Astrocyte of the cerebellum (primary cell): Measurements from ENCODE around the gene IFT22.

Experiments
- DNase-seq: peaks from one replicate; pipeline ENCODE4 v3.0.0-alpha.2; 2011; ENCODE audit warnings: low read depth
- H3K4me3 ChIP-seq: 2 replicates; pipeline ENCODE4 v1.5.1; 2011; ENCODE audit warnings: mild to moderate bottlenecking, low read depth, low read length, moderate library complexity
- in situ Hi-C: cut with HindIII; loops from 2 replicates; pipeline ENCODE4 v1.10.0; 2017; ENCODE audit warnings: low sequenced_read_pairs
- TF ChIP-seq, protein P1 (sequence below): IDR thresholded peaks from 2 replicates; pipeline ENCODE4 v1.5.1; 2012; ENCODE audit warnings: low read length, low read depth, moderate library complexity, mild to moderate bottlenecking; ENCODE audit errors: missing control alignments

IFT22 gene

DNA sequence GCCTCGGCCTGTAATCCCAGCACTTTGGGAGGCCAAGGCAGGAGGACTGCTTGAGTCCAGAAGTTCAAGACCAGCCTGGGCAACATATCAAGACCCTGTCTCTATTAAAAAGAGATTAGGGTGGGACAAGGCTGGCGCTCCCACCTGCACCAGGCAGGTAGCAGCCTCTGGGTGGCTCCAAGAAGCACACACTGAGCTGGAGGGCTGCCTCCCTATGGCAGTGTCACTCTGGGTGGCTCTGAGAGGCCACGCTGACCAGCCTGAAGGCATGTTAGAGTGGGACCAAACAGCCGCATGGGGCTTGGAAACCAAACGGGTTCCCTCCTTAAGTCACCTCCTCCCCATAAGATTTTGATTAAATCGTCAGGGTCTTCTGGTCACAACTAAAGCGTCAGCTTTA is 21.3 kb upstream of the IFT22 start:
- in situ Hi-C loops = no loop called here
- TF ChIP-seq, protein P1, sequence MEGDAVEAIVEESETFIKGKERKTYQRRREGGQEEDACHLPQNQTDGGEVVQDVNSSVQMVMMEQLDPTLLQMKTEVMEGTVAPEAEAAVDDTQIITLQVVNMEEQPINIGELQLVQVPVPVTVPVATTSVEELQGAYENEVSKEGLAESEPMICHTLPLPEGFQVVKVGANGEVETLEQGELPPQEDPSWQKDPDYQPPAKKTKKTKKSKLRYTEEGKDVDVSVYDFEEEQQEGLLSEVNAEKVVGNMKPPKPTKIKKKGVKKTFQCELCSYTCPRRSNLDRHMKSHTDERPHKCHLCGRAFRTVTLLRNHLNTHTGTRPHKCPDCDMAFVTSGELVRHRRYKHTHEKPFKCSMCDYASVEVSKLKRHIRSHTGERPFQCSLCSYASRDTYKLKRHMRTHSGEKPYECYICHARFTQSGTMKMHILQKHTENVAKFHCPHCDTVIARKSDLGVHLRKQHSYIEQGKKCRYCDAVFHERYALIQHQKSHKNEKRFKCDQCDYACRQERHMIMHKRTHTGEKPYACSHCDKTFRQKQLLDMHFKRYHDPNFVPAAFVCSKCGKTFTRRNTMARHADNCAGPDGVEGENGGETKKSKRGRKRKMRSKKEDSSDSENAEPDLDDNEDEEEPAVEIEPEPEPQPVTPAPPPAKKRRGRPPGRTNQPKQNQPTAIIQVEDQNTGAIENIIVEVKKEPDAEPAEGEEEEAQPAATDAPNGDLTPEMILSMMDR = no peak
- H3K4me3 ChIP-seq = no peak overlapping the region
- DNase-seq = no peak

DNA sequence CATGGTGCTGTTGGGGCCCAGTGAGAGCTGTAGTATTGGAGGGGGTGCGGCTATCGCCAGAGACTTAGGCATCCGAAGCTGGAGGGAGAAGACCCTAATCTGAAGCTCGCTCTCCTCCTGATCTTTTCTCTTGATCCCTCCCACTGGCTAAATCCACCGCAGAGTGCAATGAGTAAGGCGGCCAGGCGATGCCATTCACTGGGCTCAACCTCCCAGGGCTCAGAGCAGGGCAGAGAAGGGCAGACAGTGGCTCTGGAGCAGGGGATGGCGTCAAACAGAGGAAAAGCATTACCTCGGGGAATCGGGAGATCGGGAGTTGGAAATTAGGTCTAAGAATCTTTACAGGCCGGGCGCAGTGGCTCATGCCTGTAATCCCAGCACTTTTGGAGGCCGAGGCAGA is 18.8 kb upstream of the IFT22 start:
- DNase-seq = no peak
- in situ Hi-C loops = no loop called here
- H3K4me3 ChIP-seq = no peak overlapping the region
- TF ChIP-seq, protein P1 = no peak

DNA sequence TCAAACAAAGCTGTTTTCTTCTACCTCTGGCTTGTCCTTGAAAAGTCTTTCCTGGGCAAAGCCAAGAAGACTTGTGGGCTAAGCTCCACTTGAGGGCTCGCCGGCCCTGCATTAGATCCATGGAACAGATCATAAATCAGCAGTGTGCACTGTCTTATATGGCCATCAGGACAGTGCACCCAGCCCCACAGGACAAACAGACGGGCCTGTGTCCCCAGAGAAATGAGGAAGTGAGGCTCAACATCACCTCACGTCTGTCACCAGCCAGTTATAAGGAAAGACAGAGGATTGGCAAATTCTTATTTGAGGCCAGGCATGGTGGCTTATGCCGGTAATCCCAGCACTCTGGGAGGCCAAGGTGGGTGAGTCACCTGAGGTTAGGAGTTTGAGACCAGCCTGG is 12.3 kb upstream of the IFT22 start:
- TF ChIP-seq, protein P1 = no peak
- H3K4me3 ChIP-seq = no peak overlapping the region
- in situ Hi-C loops = no loop called here
- DNase-seq = no peak

DNA sequence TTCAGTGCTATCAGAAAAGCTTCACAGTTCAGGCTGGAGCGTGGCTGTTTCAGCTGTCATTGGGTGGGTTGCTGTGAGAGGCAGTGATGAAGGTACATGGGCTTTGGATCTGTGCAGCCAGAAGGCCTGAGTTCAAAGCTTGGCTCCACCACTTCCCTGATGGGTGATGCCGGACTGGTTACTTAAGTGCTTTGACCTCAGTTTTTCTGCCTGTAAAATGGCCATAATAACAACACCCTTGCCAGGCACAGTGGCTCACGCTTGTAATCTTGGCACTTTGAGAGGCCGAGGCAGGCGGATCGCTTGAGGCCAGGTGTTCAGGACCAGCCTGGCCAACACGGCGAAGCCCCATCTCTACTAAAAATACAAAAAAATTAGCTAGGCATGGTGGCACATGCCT is 10.4 kb upstream of the IFT22 start:
- DNase-seq = no peak
- no peak overlapping the region for H3K4me3 ChIP-seq
- TF ChIP-seq, protein P1 = no peak
- in situ Hi-C loops = no loop called here

DNA sequence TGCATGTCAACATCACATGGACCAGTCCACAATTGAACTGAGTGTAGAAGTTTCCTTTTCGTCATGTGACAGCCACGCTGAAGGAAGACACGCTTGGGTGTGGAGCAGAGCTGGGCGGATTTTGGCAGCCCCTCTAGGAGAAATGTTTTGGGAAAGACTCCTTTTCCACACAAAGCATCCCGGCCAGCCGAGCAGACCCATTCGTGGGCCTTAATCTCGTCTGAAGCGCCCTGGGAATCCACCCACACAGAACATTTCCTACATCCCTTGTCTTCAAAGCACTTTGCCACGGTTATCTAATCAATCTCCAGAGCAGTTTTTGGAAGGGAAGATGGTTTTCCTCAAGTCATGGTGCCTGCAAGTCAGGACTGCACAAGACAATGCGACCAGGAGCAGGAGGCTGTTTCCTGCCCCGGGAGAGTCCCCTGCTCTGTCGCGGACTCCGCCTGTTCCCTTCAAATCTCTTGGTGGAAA is 8.4 kb upstream of the IFT22 start:
- DNase-seq = no peak
- TF ChIP-seq, protein P1 = no peak

DNA sequence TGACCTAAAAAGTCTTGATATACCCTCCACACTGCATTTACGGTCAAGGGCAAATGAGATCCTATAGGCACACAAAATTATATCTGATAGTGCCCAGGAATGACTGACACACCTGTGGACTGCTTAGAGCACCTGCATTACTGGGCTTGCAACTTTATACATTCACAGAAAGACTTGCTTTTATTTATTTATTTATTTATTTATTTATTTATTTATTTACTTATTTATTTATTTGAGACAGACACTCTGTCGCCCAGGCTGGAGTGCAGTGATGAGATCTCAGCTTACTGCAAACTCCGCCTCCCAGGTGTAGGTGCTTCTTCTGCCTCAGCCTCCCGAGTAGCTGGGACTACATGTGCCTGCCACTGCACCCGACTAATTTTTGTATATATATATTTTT is 6.5 kb upstream of the IFT22 start:
- in situ Hi-C loops = no loop called here
- H3K4me3 ChIP-seq = no peak overlapping the region
- DNase-seq = no peak
- TF ChIP-seq, protein P1 = no peak

More for the DNA sequence above, 8.4 kb upstream of the IFT22 start:
- in situ Hi-C loops = no loop called here
- no peak overlapping the region for H3K4me3 ChIP-seq

DNA sequence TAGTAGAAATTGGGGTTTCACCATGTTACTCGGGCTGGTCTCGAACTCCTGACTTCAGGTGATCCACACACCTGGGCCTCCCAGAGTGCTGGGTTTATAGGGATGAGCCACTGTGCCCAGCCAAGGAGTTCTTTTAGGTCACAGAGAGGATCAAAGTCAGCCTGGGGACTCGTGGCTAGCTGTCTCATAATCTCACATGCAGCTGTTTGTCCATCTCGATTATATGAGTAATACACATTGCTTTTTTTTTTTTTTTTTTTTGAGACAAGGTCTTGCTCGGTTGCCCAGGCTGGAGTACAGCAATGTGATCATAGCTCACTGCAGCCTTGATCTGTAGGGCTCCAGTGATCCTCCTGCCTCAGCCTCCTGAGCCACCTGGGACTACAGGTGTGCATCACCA is 2.2 kb downstream of the IFT22 start:
- in situ Hi-C loops = no loop called here
- H3K4me3 ChIP-seq = no peak overlapping the region
- TF ChIP-seq, protein P1 = no peak
- no peak for DNase-seq
